ENCODE results near the gene MCTP2.

The MCTP2 gene

GRCh38 chr15:94295275-94295674 is 63.9 kb downstream of the MCTP2 start:
- TF ChIP-seq POLR2AphosphoS5 (IDR thresholded peaks at IDR 0.05; ENCODE audit: low read depth, low read length) = no peak
- no peak for TF ChIP-seq TAF1 (IDR thresholded peaks at IDR 0.05; ENCODE audit: borderline replicate concordance, insufficient read depth, low read length)
- no peak for TF ChIP-seq SIN3A (IDR thresholded peaks at IDR 0.05; ENCODE audit: borderline replicate concordance, insufficient read depth, low read length)
- TF ChIP-seq REST (IDR thresholded peaks at IDR 0.05; ENCODE audit: insufficient read depth in 1 of 2, low read depth in 2 of 2, low read length in 2 of 2) = no peak
- no peak for TF ChIP-seq FOXP2 (optimal IDR thresholded peaks at IDR 0.05; ENCODE audit: borderline replicate concordance, extremely low read depth, extremely low read length, insufficient read depth)

DNA sequence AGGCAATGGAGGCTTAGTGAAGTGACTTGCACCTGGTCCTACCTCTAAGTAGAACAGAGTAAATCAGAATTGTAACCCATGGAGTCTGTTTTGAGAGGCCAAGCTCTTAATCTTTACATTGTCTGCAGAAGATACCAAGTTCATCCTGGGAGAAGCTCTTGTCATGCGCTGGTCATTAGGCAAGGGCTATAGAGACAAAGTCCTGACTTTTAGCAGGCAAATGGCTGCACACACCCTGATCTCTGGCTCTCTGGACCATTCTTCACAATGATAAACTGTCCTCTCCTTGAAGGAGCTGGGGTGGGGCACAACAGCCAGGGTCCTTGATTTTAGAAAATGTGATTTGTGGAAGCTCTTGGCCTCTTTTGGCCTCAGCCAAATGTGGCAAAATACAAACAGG is 65.4 kb downstream of the MCTP2 start:
- TF ChIP-seq SIN3A (IDR thresholded peaks at IDR 0.05; ENCODE audit: borderline replicate concordance, insufficient read depth, low read length) (no peak), TAF1 (IDR thresholded peaks at IDR 0.05; ENCODE audit: borderline replicate concordance, insufficient read depth, low read length) (no peak), POLR2AphosphoS5 (IDR thresholded peaks at IDR 0.05; ENCODE audit: low read depth, low read length) (no peak), FOXP2 (optimal IDR thresholded peaks at IDR 0.05; ENCODE audit: borderline replicate concordance, extremely low read depth, extremely low read length, insufficient read depth) (no peak), REST (IDR thresholded peaks at IDR 0.05; ENCODE audit: insufficient read depth in 1 of 2, low read depth in 2 of 2, low read length in 2 of 2) (no peak)

- TF ChIP-seq SIN3A (IDR thresholded peaks at IDR 0.05; ENCODE audit: borderline replicate concordance, insufficient read depth, low read length) (no peak), FOXP2 (optimal IDR thresholded peaks at IDR 0.05; ENCODE audit: borderline replicate concordance, extremely low read depth, extremely low read length, insufficient read depth) (no peak), POLR2AphosphoS5 (IDR thresholded peaks at IDR 0.05; ENCODE audit: low read depth, low read length) (no peak), REST (IDR thresholded peaks at IDR 0.05; ENCODE audit: insufficient read depth in 1 of 2, low read depth in 2 of 2, low read length in 2 of 2) (no peak), TAF1 (IDR thresholded peaks at IDR 0.05; ENCODE audit: borderline replicate concordance, insufficient read depth, low read length) (no peak)
Observed at GRCh38 chr15:94297558-94297957, 66.2 kb downstream of the MCTP2 start.

- TF ChIP-seq REST (IDR thresholded peaks at IDR 0.05; ENCODE audit: insufficient read depth in 1 of 2, low read depth in 2 of 2, low read length in 2 of 2) = no peak
- TF ChIP-seq TAF1 (IDR thresholded peaks at IDR 0.05; ENCODE audit: borderline replicate concordance, insufficient read depth, low read length) = no peak
- TF ChIP-seq POLR2AphosphoS5 (IDR thresholded peaks at IDR 0.05; ENCODE audit: low read depth, low read length) = no peak
Observed at GRCh38 chr15:94298364-94298763, 67.0 kb downstream of the MCTP2 start.

DNA sequence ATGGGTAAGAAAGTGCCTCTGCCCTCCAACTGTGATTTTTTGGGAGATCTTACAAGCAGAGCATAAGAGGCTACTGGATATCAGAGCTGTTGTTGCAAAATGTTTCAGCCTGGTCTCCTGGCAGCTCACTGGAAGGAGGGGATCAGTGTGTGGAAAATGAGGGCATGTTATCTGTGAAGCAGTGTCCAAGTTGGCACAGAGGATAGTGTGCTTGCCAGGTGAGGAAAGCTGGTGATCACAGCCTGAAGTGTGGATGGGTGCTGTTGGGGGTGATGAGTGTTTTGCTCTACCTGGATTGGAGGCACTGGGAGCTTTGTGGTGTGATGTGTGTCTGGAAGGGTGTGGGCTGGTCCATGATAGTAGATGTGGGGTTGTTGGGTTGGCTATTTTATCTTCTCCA is 69.3 kb downstream of the MCTP2 start:
- TF ChIP-seq POLR2AphosphoS5 (IDR thresholded peaks at IDR 0.05; ENCODE audit: low read depth, low read length) (no peak), SIN3A (IDR thresholded peaks at IDR 0.05; ENCODE audit: borderline replicate concordance, insufficient read depth, low read length) (no peak), REST (IDR thresholded peaks at IDR 0.05; ENCODE audit: insufficient read depth in 1 of 2, low read depth in 2 of 2, low read length in 2 of 2) (no peak), TAF1 (IDR thresholded peaks at IDR 0.05; ENCODE audit: borderline replicate concordance, insufficient read depth, low read length) (no peak), FOXP2 (optimal IDR thresholded peaks at IDR 0.05; ENCODE audit: borderline replicate concordance, extremely low read depth, extremely low read length, insufficient read depth) (no peak)
